Activated naive CD8-positive, alpha-beta T cell treated with anti-CD3 and anti-CD28 coated beads for 36 hours (primary cell): ENCODE results near the gene ABHD5. TPM values are rescaled to one million over a fixed set of nuclear protein-coding genes. Genes with fewer than 3 reads are reported as not detected.

Source experiments
- DNase-seq: peaks from one replicate; pipeline ENCODE4 v3.0.0; 2021
- H3K27ac Mint-ChIP-seq: one replicate; pipeline ENCODE4 v1.8.0; 2022; ENCODE audit warnings: mild to moderate bottlenecking, moderate library complexity, mixed read lengths
- H3K27me3 Mint-ChIP-seq: one replicate; pipeline ENCODE4 v1.8.0; 2022; ENCODE audit warnings: mild to moderate bottlenecking, mixed read lengths
- H3K36me3 Mint-ChIP-seq: one replicate; pipeline ENCODE4 v1.8.0; 2021; ENCODE audit warnings: mild to moderate bottlenecking, mixed read lengths
- H3K4me1 Mint-ChIP-seq: one replicate; pipeline ENCODE4 v1.8.0; 2021; ENCODE audit warnings: mixed read lengths
- H3K4me3 Mint-ChIP-seq: one replicate; pipeline ENCODE4 v1.8.0; 2022; ENCODE audit warnings: mild to moderate bottlenecking, moderate library complexity, mixed read lengths
- H3K9me3 Mint-ChIP-seq: one replicate; pipeline ENCODE4 v1.8.0; 2022; ENCODE audit warnings: mixed read lengths
- total RNA-seq, 2 experiments: library from RNA; stranded (reverse); gene quantifications; one replicate each; pipeline ENCODE4 v1.2.3, GENCODE V29; 2021

Gene ABHD5
- total RNA-seq, 2 experiments from 2014 or later = 11.4 to 12.1 TPM

GRCh38 chr3:43769097-43769884, 78.6 kb downstream of the ABHD5 start:
- H3K36me3 Mint-ChIP-seq = no peaks in the 10 kb centered on the region
- peaks cover 23% of the 10 kb centered on the region for H3K4me1 Mint-ChIP-seq
- peak overlapping the region; percentile 16 for H3K4me3 Mint-ChIP-seq
- H3K27ac Mint-ChIP-seq = no peak overlapping the region
- H3K9me3 Mint-ChIP-seq = no peaks in the 10 kb centered on the region
- peaks cover 11% of the 10 kb centered on the region for H3K27me3 Mint-ChIP-seq
- peak; percentile 74 for DNase-seq

- Mint-ChIP-seq H3K27ac (no peak overlapping the region), H3K27me3 (peaks cover 11% of the 10 kb centered on the region), H3K4me3 (no peak overlapping the region), H3K9me3 (no peaks in the 10 kb centered on the region), H3K4me1 (peaks cover 23% of the 10 kb centered on the region), H3K36me3 (no peaks in the 10 kb centered on the region)
- DNase-seq = peak; percentile 38
Measured at GRCh38 chr3:43769885-43770425, 79.2 kb downstream of the ABHD5 start.

GRCh38 chr3:43770426-43771103, 79.8 kb downstream of the ABHD5 start:
- Mint-ChIP-seq H3K36me3 (no peaks in the 10 kb centered on the region), H3K9me3 (no peaks in the 10 kb centered on the region)
- peak; percentile 49 for DNase-seq

GRCh38 chr3:43771610-43772009, 80.9 kb downstream of the ABHD5 start:
- DNase-seq = no peak
- Mint-ChIP-seq H3K4me3 (no peak overlapping the region), H3K27me3 (peaks cover 11% of the 10 kb centered on the region)

More at GRCh38 chr3:43770426-43771103, 79.8 kb downstream of the ABHD5 start:
- H3K4me3 Mint-ChIP-seq = no peak overlapping the region
- peaks cover 11% of the 10 kb centered on the region for H3K27me3 Mint-ChIP-seq
- H3K27ac Mint-ChIP-seq = no peak overlapping the region
- peaks cover 23% of the 10 kb centered on the region for H3K4me1 Mint-ChIP-seq

GRCh38 chr3:43773273-43774094, 82.7 kb downstream of the ABHD5 start:
- Mint-ChIP-seq H3K4me3 (no peak overlapping the region), H3K9me3 (no peaks in the 10 kb centered on the region), H3K36me3 (no peaks in the 10 kb centered on the region), H3K4me1 (peaks cover 23% of the 10 kb centered on the region), H3K27ac (no peak overlapping the region), H3K27me3 (peaks cover 11% of the 10 kb centered on the region)
- DNase-seq = no peak

More at GRCh38 chr3:43771610-43772009, 80.9 kb downstream of the ABHD5 start:
- Mint-ChIP-seq H3K9me3 (no peaks in the 10 kb centered on the region), H3K36me3 (no peaks in the 10 kb centered on the region), H3K4me1 (peaks cover 23% of the 10 kb centered on the region), H3K27ac (no peak overlapping the region)

- Mint-ChIP-seq H3K4me3 (no peak overlapping the region), H3K36me3 (no peaks in the 10 kb centered on the region), H3K9me3 (peaks cover 2% of the 10 kb centered on the region), H3K4me1 (peaks cover 16% of the 10 kb centered on the region), H3K27me3 (peaks cover 7% of the 10 kb centered on the region), H3K27ac (no peak overlapping the region)
- no peak for DNase-seq
Measured at GRCh38 chr3:43774799-43775198, 84.1 kb downstream of the ABHD5 start.

GRCh38 chr3:43776101-43776500, 85.4 kb downstream of the ABHD5 start:
- DNase-seq = no peak
- H3K27ac Mint-ChIP-seq = no peak overlapping the region
- no peak overlapping the region for H3K4me3 Mint-ChIP-seq
- H3K9me3 Mint-ChIP-seq = peaks cover 2% of the 10 kb centered on the region
- no peaks in the 10 kb centered on the region for H3K36me3 Mint-ChIP-seq
- peaks cover 5% of the 10 kb centered on the region for H3K4me1 Mint-ChIP-seq
- peaks cover 6% of the 10 kb centered on the region for H3K27me3 Mint-ChIP-seq

GRCh38 chr3:43779850-43780249, 89.1 kb downstream of the ABHD5 start:
- H3K36me3 Mint-ChIP-seq = no peaks in the 10 kb centered on the region
- no peak overlapping the region for H3K4me3 Mint-ChIP-seq
- H3K9me3 Mint-ChIP-seq = peaks cover 2% of the 10 kb centered on the region
- no peak overlapping the region for H3K27ac Mint-ChIP-seq
- H3K27me3 Mint-ChIP-seq = no peaks in the 10 kb centered on the region
- no peaks in the 10 kb centered on the region for H3K4me1 Mint-ChIP-seq
- DNase-seq = no peak

GRCh38 chr3:43782541-43782940, 91.8 kb downstream of the ABHD5 start:
- H3K36me3 Mint-ChIP-seq = no peaks in the 10 kb centered on the region
- H3K4me3 Mint-ChIP-seq = no peak overlapping the region
- H3K27ac Mint-ChIP-seq = no peak overlapping the region
- DNase-seq = no peak
- no peaks in the 10 kb centered on the region for H3K27me3 Mint-ChIP-seq
- H3K4me1 Mint-ChIP-seq = no peaks in the 10 kb centered on the region
- peaks cover 2% of the 10 kb centered on the region for H3K9me3 Mint-ChIP-seq

Other genes with a start within 250 kb of the ABHD5 start
- 10 to 100 TPM in 1 of 2 experiments, 1 to 10 TPM in 1; 7.5 to 10.1 TPM for gene ANO10, start 68.9 kb upstream of the ABHD5 start, total RNA-seq